Ovary (tissue), 9 donors: ENCODE measurements around the gene ARID5A. TPM values are rescaled to one million over a fixed set of nuclear protein-coding genes. Genes with fewer than 3 reads are reported as not detected.

Source experiments
- DNase-seq, 5 donors: peaks; one replicate each; pipeline ENCODE4 v3.0.0-alpha.2; 2019 to 2020
- H3K27ac ChIP-seq, 2 donors: fragments of 200-600 bp; one replicate each; pipeline versions ENCODE4 v1.5.1 to v1.8.0; 2019 to 2022
- H3K27me3 ChIP-seq: fragments of 200-600 bp; one replicate; pipeline ENCODE4 v1.8.0; 2022
- H3K36me3 ChIP-seq: fragments of 200-600 bp; sonication (generic); one replicate; pipeline ENCODE4 v1.5.1; 2019
- H3K4me1 ChIP-seq: one replicate; pipeline ENCODE4 v1.8.1; 2013; ENCODE audit warnings: mild to moderate bottlenecking, moderate library complexity; ENCODE audit not compliant: insufficient read depth
- H3K4me3 ChIP-seq: fragments of 200-600 bp; sonication (generic); one replicate; pipeline ENCODE4 v1.5.1; 2017
- H3K9me3 ChIP-seq, 2 donors: fragments of 200-600 bp in 1 of 2; sonication (generic) in 1 of 2; one replicate each; pipeline versions ENCODE4 v1.5.1 to v1.8.1; 2013 to 2019; ENCODE audit warnings: mild to moderate bottlenecking in 1 of 2, moderate library complexity in 1 of 2
- CTCF ChIP-seq, 3 donors: fragments of 450-650 bp in 2 of 3; fragments of 200-600 bp in 1 of 3; IDR thresholded peaks; one replicate each; pipeline versions ENCODE4 v1.5.1 to v1.8.0; 2016 to 2022; ENCODE audit warnings: antibody characterized with exemption in 3 of 3, mild to moderate bottlenecking in 1 of 3
- EP300 ChIP-seq: sonication (generic); formaldehyde crosslinking; IDR thresholded peaks from one replicate; pipeline ENCODE4 v1.6.1; 2017; ENCODE audit warnings: antibody characterized with exemption
- POLR2A ChIP-seq: fragments of 450-650 bp; IDR thresholded peaks from one replicate; pipeline ENCODE4 v1.6.1; 2017; ENCODE audit warnings: antibody characterized with exemption, mild to moderate bottlenecking, moderate library complexity
- WGBS, 3 donors: extraction: QIAGEN DNeasy Blood & Tissue Kit in 1 of 3; methylation state at CpG; one replicate each; pipeline versions ENCODE4 v1.1.5 to v1.1.7; 2013 to 2017; 5-methylcytosine and 5-hydroxymethylcytosine counted together
- intact Hi-C, 4 donors: fragments of 100-400 bp; cut with DNase I; formaldehyde crosslinking; loops; one replicate each; pipeline versions ENCODE4 v1.11.0 to v1.15.1; 2022 to 2023
- polyA plus RNA-seq, 2 donors: library from polyadenylated mRNA; stranded (reverse); fragments of 200-250 nt in 1 of 2; fragments of 350-450 nt in 1 of 2; fragmentation: Illumina TruSeq in 1 of 2; extraction: RNeasy Lipid Tissue Mini Kit (QIAGEN cat#74804) in 1 of 2; gene quantifications; one replicate each; pipeline ENCODE4 v1.2.3, GENCODE V29; 2013 to 2014
- total RNA-seq, 7 donors: library from RNA; depleted of rRNA in 2 of 7; stranded (reverse); fragments of >200 nt in 2 of 7; fragmentation: NEBNext Ultra II Directional in 3 of 7; extraction: Animal tissue kit (Norgen Biotek cat#: 25700) in 3 of 7; gene quantifications; one replicate each; pipeline versions ENCODE4 v1.1.0 to v1.2.4, GENCODE V29; 2016 to 2023
- donor health status: DM: no; HTN: no; CAD: no; lungs with moderate emphysema.
- donor health status: DM: no; HTN: no; CAD: no.
- donor health status: Bipolar disorder and iron deficiency.
- donor health status: DM: yes; HTN: yes; CAD: no.
- donor health status: DM: no; HTN: no; CAD: no.
- donor health status: DM: yes; HTN: yes; CAD: no.

Gene ARID5A
- total and polyA plus RNA-seq, 9 donors: 1.5 to 46.1 (median 17.1) TPM

GRCh38 chr2:96501886-96502810 is 34.4 kb upstream of the ARID5A start:
- no peak for DNase-seq
- H3K4me1 ChIP-seq: peaks cover 4% of the 10 kb centered on the region
- H3K4me3 ChIP-seq: no peak overlapping the region
- no peak for TF ChIP-seq CTCF (IDR thresholded peaks at IDR 0.05)
- TF ChIP-seq POLR2A: no peak
- TF ChIP-seq EP300: no peak
- intact Hi-C loops: loop anchor here in 3 of 4 donors (5.0 to 10.0 kb wide), 3 partner anchors 95 to 497 kb away; partner anchors contain the start of gene ASTL (in 1 of the 3)
- no peaks in the 10 kb centered on the region for H3K27me3 ChIP-seq
- no peaks in the 10 kb centered on the region for H3K9me3 ChIP-seq
- no peak overlapping the region for H3K27ac ChIP-seq
- H3K36me3 ChIP-seq: no peaks in the 10 kb centered on the region
- 87 to 90% (median 88%) methylated on average over 15 to 16 of the region's 16 CpGs for WGBS, 3 donors

- intact Hi-C loops: loop anchor here in 3 of 4 donors (5.0 to 10.0 kb wide), 3 partner anchors 96 to 498 kb away; partner anchors contain the start of gene ASTL (in 1 of the 3)
- WGBS, 3 donors: 38 to 56% (median 44%) methylated on average over 13 of the region's 13 CpGs
- Histone ChIP-seq H3K27me3 (no peaks in the 10 kb centered on the region), H3K9me3 (no peaks in the 10 kb centered on the region), H3K4me1 (peaks cover 4% of the 10 kb centered on the region), H3K4me3 (no peak overlapping the region), H3K27ac (no peak overlapping the region), H3K36me3 (no peaks in the 10 kb centered on the region)
- peak in 4 of 5 donors; percentile 39 to 74 (median 56) for DNase-seq
- no peak for TF ChIP-seq POLR2A
- TF ChIP-seq CTCF (IDR thresholded peaks at IDR 0.05): no peak
- TF ChIP-seq EP300: no peak
Observed at GRCh38 chr2:96502891-96503636, 33.5 kb upstream of the ARID5A start.

- peaks cover 4% of the 10 kb centered on the region for H3K4me1 ChIP-seq
Observed at GRCh38 chr2:96503637-96504243, 32.8 kb upstream of the ARID5A start.

GRCh38 chr2:96505231-96505889 is 31.2 kb upstream of the ARID5A start, which contains the start of gene NEURL3:
Gene NEURL3 (minus strand): TSS chr2:96505357. CDS start chr2:96505286, 71 bp downstream.
- H3K9me3 ChIP-seq: no peaks in the 10 kb centered on the region
- no peaks in the 10 kb centered on the region for H3K36me3 ChIP-seq
- intact Hi-C loops: loop anchor here (5.0 to 10.0 kb wide), 4 partner anchors 98 to 501 kb away; partner anchors contain the start of gene ASTL (in 3 of the 4)
- H3K27ac ChIP-seq: no peak within 1 kb of the TSS
- H3K4me1 ChIP-seq: peaks cover 4% of the 10 kb centered on the region
- H3K4me3 ChIP-seq: no peak within 1 kb of the TSS
- TF ChIP-seq EP300 (no peak), POLR2A (no peak), CTCF (IDR thresholded peaks at IDR 0.05) (no peak)
- no peaks in the 10 kb centered on the region for H3K27me3 ChIP-seq
- DNase-seq: no peak
- 69 to 79% (median 78%) methylated on average over 9 of the region's 9 CpGs for WGBS, 3 donors

More at GRCh38 chr2:96503637-96504243, 32.8 kb upstream of the ARID5A start:
- TF ChIP-seq EP300 (no peak), POLR2A (no peak)
- Histone ChIP-seq H3K4me3 (no peak overlapping the region), H3K9me3 (no peaks in the 10 kb centered on the region), H3K27ac (no peak overlapping the region), H3K36me3 (no peaks in the 10 kb centered on the region), H3K27me3 (no peaks in the 10 kb centered on the region)
- WGBS, 3 donors: 72 to 81% (median 76%) methylated on average over 12 of the region's 12 CpGs
- intact Hi-C loops: loop anchor here in 3 of 4 donors (5.0 to 10.0 kb wide), 3 partner anchors 96 to 499 kb away; partner anchors contain the start of gene ASTL (in 1 of the 3)
- no peak for DNase-seq
